HG03565 (cell line): ENCODE measurements around the gene PEX5L.
"Not testable (repeated sequence)": the region's sequence is repeated elsewhere in the genome, so short reads cannot be mapped to it uniquely, and the experiment has no call there.

Experiments
- ATAC-seq: cut with Tn5 transposase; IDR thresholded peaks from one replicate; pipeline ENCODE4 v1.9.1; 2021; ENCODE audit warnings: mild to moderate bottlenecking, moderate library complexity; ENCODE audit not compliant: unreplicated experiment

The PEX5L gene

DNA sequence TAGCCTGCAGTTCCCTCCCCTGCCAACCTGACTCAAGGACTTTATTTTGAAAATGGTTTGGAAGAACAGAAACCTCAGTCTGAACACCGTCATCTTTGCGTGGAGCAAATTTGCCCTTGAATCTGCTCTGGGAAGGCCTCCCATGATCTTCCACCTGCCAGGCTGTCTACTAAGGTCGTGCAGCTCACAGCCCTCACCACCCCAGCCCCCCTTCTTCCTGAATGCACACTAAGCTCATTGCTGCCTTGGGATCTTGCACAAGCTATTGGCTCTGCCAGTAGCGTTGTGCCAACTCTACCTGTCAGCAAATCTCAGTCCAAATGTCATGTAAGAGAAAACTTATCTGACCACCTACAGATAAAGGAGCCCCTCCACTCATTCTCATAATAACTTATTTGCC lies 242.4 kb downstream of the PEX5L start:
- ATAC-seq: no peak

GRCh38 chr3:179791793-179792192 lies 244.9 kb downstream of the PEX5L start:
- ATAC-seq: no peak

GRCh38 chr3:179788996-179789395 lies 247.7 kb downstream of the PEX5L start:
- ATAC-seq: no peak

DNA sequence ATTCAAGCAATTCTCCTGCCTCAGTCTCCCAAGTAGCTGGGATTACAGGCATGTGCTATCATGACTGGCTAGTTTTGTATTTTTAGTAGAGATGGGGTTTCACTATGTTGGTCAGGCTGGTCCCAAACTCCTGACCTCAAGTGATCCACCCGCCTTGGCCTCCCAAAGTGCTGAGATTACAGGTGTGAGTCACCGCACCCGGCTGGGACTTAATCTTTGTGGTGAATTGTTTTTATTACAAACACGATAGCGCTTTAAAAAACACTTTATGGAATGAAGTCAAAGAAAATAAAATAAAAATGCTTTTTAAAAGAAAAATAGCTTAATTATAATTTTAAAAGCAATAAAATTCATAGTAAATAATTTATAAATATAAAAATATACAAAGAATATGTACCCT lies 253.9 kb downstream of the PEX5L start:
- ATAC-seq: not testable (repeated sequence)

DNA sequence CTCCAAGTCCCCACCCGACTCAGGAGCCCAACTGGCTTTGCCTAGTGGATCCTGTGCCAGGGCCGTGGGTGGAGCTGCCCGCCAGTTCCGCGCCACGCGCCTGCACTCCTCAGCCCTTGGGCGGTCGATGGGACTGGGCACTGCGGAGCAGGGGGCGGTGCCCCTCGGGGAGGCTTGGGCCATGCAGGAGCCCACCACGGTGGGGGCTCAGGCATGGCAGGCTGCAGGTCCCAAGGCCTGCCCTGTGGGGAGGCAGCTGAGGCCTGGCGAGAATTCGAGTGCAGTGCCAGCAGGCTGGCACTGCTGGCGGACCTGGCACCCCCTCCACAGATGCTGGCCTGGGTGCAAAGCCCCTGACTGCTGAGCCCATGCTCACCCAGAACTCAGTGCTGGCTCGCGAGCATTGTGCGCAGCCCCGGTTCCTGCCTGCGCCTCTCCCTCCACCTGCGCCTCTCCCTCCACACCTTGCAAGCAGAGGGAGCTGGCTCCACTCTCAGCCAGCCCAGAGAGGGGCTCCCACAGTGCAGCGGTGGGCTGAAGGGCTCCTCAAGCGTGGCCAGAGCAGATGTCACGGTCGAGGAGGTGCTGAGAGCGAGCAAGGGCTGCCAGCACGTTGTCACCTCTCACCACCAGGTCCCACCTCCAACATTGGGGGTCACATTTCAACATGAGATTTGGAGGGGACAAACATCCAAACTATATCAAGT lies 261.2 kb downstream of the PEX5L start:
- no peak for ATAC-seq

- no peak for ATAC-seq
Observed at GRCh38 chr3:179772297-179772696, 264.4 kb downstream of the PEX5L start.

- no peak for ATAC-seq
Observed at GRCh38 chr3:179771797-179772196, 264.9 kb downstream of the PEX5L start.

GRCh38 chr3:179769411-179770247 lies 267.1 kb downstream of the PEX5L start:
- no peak for ATAC-seq

- no peak for ATAC-seq
Observed at GRCh38 chr3:179768080-179768479, 268.7 kb downstream of the PEX5L start.

DNA sequence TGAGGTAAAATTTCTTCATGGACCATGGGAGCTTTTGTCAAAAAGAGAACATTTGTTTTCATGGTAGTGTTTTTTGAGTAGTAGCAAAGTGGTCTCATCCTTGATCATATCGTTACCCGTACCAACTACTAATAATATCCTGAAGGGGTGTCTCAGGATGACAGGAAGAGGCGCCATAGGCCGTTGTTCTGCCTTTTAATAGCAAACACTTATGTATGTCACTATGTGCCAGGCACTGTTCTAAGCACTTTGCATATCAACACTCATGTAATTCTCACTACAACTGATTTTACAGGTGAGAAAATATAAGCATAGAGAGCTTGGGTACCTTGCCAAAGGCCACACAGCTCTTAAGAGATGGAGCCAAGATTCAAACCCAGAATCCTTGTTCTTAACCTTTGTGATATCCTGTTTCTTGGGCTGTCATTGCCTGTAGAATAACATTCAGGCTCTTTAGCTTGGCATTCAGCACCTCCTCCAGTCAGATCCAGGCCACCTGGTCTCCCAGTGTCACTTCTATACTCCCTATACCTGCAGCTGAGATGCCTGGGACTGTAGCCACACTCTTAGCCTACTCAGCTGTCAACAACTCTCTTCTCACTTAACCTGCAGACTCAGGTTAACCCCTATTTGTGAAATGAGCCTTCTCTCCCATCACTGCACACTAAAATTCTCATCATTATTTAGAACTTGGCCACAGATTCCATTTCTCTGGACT lies 270.2 kb downstream of the PEX5L start:
- ATAC-seq: no peak

- ATAC-seq: no peak
Observed at GRCh38 chr3:179765396-179765795, 271.3 kb downstream of the PEX5L start.

DNA sequence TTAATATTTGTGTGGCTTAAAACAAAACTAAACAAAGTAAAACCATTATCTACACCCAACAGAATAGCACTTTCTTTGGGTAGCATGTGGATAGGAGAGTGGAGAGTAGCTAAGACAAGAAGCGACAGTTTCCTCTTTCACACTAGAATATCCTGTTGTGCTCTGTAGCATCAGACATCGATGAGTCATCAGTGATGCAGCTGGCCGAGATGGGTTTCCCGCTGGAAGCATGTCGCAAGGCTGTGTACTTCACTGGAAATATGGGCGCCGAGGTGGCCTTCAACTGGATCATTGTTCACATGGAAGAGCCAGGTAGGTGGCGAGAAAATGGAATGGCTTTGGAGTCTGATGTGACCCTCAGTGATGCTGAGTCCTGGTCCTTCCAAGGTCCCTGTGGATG lies 275.8 kb downstream of the PEX5L start:
- ATAC-seq: no peak

GRCh38 chr3:179750720-179751328 lies 285.9 kb downstream of the PEX5L start:
- ATAC-seq: no peak

DNA sequence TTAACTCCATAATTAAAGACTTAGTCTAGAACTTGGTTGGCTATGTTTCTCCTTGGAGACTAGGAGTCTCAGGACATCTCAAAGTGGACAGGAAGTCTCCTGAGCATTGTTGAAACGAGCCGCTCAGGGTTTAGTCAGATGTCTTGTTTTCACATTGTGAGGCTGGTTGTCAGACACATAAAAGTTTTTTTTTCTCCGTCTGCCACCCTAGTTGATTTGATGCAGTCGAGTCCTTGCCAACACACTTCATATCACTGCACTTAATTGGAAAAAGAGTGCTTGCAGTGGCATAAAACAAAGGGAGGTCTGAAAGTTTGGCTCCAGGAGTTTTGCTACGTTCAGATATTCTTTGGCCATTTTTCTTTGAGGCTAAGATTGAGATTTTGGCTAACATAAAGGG lies 291.0 kb downstream of the PEX5L start:
- ATAC-seq: no peak

DNA sequence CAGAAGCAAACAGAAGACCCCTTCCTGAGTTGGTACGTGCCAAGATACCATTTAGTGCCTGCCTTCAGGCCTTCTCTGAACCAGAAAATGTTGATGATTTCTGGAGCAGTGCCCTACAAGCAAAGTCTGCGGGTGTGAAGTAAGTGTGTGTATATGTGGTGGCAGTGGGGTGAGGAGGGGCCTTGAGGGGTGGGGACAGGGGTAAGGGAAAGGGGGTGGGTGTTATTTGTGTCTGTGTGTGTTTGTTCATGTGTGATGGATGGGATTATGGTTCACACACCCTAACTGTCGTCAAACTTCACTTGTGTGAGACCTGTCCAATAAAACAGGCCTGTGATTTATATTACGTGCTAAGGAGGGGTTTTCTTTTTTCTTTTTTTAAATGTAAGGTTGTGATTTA lies 291.7 kb downstream of the PEX5L start:
- no peak for ATAC-seq
